Activated CD4-positive, alpha-beta T cell treated with anti-CD3 and anti-CD28 coated beads, Interleukin-2, amount 50 U/mL, for 16 hours (primary cell): ENCODE results near the gene TRABD.

Experiments used
- DNase-seq: peaks from one replicate; pipeline ENCODE4 v3.0.0-alpha.2; 2020

Gene TRABD

DNA sequence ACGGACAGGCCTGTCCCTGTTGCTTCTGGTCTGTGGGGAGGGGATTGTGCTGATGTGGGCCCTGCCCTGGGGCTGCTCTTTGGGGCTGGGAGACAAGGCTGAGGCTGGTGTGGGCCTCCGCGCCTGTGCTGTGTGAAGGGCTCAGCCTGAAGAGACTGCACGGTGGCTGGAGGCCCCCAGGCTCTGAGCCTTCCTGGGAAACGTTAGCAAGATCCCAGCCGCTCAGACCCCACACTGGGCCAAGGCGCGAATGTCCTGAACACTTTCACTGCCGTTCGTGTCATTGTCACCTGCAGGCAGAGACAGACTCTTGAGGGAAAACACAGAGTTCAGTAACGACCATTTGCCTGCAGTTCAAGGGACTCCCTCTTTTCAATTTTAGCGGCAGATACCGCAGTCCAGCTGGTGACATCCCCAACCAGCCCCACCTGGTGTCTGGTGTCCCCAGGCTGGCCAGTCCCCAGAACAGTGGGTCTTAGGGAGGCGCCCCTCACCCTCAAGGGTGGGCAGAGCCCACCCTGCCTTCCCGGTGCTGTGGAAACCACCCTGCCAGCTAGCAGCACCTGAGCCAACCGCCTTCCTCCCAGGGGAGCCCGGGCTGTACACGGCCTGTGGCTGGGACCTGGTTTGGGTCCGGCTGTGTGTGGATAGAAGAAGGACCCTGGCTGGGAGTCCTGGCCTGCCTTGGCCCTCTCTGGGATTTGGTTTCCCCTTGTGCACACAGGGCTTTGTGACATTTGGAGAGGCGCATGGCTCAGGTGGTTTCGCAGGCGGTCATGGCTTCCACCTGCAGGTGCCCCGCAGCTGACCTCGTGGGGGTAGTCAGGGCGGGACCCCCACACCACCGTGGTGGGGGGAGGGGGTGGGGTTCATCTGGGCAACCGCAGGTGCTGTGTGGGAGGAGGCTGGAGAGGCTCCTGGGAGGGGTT is 9.5 kb upstream of the TRABD start:
- DNase-seq = no peak

GRCh38 chr22:50176850-50177536 is 8.7 kb upstream of the TRABD start:
- no peak for DNase-seq

DNA sequence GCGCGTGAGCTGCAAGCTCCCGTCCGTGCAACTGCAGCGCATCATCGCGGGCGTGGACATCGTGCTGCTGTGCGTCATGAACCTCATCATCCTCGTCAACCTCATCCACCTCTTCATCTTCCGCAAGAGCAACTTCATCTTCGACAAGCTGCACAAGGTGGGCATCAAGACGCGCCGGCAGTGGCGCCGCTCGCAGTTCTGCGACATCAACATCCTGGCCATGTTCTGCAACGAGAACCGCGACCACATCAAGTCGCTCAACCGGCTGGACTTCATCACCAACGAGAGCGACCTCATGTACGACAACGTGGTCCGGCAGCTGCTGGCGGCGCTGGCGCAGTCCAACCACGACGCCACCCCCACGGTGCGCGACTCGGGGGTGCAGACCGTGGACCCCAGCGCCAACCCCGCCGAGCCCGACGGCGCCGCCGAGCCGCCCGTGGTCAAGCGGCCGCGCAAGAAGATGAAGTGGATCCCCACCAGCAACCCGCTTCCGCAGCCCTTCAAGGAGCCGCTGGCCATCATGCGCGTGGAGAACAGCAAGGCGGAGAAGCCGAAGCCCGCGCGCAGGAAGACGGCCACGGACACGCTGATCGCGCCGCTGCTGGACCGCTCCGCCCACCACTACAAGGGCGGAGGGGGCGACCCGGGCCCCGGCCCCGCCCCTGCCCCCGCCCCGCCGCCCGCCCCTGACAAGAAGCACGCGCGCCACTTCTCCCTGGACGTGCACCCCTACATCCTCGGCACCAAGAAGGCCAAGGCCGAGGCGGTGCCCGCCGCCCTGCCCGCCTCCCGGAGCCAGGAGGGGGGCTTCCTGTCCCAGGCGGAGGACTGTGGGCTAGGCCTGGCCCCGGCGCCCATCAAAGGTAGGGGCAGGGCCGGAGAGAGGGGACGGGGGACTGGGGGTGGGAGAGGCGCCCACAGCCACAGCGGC is 7.9 kb upstream of the TRABD start:
- no peak for DNase-seq

GRCh38 chr22:50178471-50178864 is 7.2 kb upstream of the TRABD start:
- DNase-seq = no peak

DNA sequence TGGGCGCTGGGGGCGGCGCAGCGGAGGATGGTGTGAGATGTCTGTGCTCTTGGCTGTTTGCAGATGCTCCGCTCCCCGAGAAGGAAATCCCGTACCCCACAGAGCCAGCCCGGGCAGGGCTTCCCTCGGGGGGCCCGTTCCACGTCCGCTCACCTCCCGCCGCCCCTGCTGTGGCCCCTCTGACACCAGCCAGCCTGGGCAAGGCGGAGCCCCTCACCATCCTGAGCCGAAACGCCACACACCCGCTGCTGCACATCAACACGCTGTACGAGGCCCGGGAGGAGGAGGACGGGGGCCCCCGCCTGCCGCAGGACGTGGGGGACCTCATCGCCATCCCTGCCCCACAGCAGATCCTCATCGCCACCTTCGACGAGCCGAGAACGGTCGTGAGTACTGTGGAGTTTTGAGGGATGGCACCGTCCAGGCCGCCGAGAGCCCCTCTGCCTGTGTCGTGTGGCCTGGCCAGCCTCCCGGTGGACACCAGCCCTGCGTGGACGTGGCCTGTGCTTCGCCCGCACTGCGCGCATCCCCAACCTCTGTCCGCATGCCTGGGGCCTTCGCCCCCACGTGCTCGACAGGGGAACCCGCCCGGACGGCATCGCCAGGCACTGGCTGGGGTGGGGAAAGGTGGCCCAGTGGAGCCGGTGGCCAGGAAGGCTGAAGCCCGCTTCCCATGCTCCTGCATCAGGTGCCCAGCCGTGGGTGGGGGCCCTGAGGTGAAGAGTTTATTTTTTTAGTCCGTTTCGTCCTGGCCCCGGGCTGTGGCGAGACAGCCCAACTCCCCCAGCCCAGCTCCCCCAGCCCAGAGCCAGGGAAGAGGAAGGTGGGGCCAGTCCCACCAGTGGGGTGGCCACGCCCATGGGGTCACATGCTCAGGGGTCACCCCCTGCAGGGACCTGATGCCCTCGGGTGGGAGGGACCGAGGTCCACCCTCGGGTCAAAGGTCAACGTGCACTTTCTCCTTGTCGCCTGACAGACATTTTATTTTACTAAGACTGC is 6.5 kb upstream of the TRABD start:
- no peak for DNase-seq

DNA sequence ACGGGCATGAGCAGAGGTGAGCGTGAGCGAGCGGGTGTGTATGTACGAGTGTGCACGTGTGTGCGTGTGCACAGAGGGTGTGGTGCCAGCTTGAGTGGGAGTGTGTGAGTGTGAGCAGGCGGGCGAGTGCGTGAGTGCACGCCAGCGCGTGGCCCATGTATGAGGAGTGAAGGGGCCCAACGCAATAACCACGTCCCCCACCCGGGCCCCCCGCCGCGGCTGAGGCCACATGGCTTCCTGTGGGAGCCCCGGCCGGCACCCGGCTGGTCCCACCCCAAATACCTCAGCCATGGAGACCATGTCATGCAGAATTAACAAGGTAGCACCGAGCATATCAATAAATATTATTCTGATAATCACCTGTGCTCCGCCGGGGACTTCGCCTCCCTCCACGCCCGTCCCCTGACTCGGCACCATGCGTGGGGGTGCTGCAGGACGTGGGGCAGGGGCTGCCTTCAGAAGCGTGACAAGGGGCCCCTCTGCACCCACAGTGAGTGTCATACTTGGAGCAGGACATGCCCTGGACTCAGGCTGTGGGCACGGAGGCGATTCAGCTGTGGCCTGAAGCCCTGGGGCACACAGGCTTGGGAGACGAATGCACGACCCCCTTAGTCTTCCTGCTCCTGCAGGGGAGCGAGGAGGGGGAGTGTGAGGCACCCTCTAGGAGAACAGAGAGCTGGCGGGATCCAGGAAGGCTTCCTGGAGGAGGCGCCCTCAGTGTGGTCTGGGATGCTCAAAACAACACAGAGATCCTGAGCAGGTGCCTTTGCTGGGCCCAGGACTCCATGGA is 5.6 kb upstream of the TRABD start:
- no peak for DNase-seq

- DNase-seq = no peak
These were observed 4.8 kb upstream of the TRABD start for GRCh38 chr22:50180727-50181521.

DNA sequence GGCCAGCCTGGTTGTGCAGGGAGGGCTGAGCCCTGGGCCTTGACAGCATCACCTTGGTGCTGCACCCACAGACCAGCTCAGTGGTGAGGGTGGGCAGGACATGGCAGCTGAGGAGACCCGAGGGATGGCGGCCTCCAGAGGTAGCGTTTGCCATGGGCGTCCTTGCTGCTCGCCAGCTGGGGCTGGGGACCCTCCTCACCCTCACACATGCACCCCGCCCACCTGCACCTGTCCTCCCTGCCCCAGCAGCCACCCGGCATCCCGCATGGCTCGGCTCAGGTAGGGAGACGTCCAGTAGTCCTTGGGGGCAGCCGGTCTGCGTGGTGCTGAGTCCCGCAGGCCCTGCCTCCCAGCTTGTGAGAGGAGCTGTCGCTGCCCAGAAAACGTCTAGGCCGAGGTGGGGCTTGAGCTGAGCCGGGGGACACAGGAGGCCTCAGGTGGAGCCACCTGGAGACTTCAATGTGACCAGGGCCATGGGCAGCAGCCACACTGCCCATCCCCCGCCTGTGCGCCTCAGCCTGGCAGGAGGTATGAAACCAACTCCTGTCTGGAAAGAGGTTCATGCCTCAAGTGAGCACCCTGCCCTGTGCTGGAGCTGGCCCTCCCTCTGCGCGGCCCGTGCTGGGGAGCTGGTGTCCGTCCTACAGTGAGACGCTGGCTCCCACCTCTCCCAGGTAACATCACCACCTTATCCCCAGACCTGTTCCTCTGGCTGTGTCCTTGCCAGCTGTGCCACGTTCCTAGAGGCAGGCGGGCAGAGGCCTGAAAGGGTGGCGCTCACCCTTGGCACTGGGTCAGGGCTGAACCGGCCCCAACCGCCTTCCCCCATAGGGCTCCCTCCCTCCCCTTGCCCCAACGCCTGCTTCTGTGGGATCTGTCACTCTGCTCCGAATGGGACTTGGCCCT is 3.3 kb upstream of the TRABD start:
- DNase-seq = no peak

DNA sequence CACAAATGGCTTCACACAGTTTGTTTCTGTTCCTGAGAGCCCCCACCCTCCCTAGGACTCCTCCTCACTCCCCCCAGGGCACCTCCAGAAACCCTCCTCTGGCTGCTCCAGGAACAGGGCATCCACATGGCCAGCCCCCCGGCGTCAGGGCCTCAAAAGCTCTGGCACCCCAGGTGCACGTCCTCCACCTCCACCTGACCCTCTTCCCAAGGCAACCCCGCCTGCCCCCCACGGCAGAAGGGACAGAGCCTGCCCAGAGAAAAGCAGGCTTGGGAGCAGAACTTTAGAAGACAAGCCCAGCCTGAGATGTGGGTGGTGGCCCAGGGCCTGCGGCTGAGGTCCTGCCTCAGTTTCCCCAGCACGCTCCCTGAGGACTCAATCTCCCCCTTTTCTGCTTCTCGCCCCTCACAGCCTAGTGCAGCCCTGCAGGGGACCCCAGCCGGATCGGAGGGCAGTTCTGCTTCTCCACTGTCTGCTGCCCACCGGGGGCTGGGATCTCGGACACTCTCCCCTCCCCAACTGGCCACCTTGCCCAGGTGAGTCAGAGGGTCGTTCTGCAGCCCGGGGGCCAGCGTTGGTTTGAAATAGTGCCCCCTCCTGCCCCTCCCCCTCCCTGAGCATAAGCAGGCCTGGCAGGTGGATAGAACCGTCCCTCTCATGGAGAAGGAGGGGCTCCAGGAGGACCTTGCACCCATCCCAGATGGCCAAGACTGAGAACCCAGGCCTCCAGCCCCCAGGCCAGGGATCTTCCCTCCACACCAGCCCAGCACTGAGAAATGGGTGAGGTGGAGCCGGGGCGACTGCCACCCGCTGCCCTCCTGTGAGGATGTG is 2.4 kb upstream of the TRABD start:
- DNase-seq = no peak

DNA sequence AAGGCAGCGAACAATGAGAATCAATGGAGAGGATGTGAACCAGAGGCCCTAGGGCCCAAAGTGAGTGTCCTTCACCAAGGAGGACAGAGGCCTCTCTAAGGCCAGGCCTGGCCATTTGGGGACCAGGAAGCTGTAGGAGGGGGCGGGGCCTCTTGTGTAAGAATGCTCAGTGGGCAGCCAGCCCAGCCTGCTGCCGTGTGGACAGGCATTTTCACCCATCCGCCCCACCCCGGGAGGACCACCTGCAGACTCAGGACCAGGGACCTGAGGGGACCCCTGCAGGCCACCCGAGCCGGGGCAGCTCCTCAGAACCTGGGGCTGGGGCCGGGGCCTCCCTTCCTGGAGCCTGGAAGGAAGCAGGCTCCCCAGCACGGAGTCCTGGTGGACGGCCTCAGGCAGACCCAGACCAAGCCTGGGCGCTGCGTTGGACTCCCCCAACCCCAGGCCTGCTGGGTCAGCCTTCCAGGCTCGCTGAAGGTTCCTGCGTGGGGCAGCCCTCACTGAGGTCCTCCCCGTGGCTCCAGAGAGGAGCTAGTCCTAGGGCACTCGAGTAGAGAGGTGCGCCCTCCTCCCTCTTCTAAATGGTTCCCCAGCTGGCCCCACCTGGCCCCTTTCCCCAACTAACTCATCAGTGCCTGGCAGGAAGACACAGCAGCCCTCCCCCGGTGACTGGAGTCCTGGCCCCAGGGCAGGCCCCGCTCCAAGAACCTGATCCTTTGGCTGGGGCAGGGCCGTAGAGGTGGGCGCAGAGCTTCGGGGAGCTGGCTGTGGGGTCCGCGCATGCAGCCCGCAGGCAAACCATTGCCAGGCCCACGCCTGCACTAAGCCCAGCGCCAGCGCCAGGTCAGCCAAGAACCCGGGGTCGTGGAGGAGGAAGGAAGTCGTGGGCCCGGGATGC is 1.5 kb upstream of the TRABD start:
- no peak for DNase-seq

DNA sequence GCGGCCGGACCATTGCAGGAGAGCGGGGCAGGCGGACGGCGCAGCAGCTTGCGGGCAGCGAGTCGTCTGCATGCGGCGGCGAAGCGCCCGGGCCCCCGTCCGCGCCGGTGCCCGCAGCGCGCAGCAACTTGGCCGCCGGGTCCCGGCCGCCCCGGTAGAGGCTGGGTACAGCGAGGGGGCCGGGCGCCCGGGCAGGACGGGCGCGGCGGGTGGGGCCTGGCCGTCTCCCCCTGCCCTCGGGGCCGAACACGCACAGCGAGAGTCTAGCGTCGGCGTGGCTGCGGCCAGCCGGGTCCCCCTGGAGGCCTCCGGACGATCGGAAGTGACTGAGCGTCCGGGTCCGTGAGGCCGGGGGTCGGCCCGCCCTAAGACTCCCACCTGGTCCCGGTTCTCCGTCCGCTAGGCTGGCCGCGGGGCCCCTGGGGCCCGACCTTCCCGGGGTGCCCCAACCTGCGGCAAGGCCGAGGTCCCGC is 775 bp upstream of the TRABD start:
- no peak for DNase-seq

DNA sequence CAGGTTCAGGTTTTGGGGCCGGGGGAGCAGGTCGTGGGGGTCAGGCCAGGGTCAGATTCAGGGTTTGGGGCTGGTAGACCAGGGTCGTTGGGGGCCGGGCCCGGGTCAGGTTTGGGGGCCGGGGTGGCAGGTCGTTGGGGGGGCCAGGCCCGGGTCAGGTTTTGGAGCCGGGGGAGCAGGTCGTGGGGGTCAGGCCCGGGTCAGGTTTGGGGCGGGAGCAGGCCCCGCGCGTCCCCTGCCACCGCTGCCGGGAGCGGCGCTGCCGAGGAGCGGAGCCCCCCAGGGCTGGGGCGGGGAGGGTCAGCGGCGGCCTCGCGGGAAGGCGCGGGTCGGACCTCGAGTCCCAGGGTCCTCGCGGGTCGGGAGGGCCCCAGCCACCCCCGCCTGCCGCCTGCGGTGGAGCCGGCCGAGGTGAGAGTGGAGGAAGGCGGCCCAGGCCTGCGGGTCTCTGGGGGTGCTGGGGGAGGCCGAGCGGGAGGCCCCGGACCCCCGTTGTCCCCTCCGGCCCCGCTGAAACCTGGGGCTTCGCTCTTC is 535 bp downstream of the TRABD start:
- no peak for DNase-seq

GRCh38 chr22:50186761-50187523 is 1.2 kb downstream of the TRABD start:
- DNase-seq = no peak

DNA sequence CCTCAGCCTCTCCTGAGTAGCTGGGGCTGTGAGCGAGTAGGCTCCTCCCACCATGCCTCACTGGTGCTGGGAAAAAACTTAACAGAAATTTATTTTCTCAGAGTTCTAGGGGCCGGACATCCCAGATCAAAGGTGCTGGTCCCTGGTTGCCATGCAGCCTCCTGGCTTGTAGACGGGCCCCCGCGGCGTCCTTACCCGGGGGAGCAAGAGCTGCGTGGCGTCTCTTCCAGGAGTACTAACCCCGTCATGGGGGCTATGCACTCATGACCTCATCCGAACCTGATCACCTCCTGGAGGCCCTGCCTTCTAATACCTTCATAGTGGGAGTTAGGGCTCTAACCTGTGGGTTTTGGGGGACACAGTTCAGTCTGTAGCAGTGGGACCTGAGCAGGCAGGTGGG is 2.6 kb downstream of the TRABD start:
- no peak for DNase-seq

DNA sequence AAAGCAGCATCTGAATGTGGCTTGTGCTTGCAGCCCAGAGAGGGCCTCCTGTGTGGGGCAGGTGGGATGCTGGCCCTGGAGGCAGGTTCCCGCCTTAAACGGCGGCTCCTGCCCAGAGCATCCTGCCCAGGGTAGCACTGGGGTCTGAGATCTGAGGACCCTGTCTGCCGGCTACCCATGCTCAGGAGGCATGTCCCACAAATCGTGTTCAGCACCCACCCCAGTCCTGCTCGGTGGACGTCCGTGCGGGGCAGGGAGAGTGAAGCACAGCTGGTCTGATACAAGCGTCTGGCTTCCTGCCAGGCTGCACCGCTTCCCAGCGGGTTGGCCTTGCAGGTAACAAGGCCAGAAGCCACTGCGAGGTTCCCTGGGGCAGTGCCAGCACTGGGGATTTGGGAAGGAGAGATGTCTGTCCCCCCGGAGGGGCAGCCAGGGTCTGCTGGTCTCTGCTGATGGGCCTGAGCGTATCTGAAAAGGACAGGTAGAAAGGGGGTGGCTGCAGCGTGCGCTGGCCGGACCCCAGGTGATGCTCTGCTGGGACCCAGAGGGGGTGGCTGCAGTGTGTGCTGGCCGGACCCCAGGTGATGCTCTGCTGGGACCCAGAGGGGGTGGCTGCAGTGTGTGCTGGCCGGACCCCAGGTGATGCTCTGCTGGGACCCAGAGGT is 3.6 kb downstream of the TRABD start:
- no peak for DNase-seq
